ENCODE results near the gene TMCO1.

DNA sequence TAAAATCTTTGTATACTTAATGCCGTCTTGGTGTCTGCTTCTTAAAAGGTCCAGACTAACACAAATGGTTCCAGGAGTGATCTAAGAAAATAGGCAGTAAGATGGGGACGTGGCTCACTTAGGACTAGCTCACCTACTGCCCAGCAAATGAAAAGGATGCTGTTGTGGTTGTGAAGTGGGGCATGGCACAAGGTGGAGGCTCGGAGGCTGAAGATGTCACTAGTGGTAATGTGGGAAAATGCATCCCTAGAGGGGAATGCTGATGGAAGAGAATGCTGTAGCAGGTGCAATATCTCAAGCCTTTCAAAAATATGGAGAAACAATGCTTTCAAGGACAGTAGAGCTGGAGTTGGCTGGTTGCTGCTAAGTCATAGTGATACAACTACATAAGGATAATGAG is 47.5 kb upstream of the TMCO1 start:
- TF ChIP-seq SNAI2 (CRISPR knock-in tag; IDR thresholded peaks at IDR 0.05) (no peak), ISL1 (CRISPR knock-in tag; IDR thresholded peaks at IDR 0.05) (no peak), ZFP30 (CRISPR knock-in tag; IDR thresholded peaks at IDR 0.05) (no peak), TCF4 (CRISPR knock-in tag; IDR thresholded peaks at IDR 0.05; ENCODE audit: borderline replicate concordance) (no peak), ARNTL (CRISPR knock-in tag; IDR thresholded peaks at IDR 0.05; ENCODE audit: borderline replicate concordance, low read depth) (no peak), BACH2 (CRISPR knock-in tag; IDR thresholded peaks at IDR 0.05; ENCODE audit: borderline replicate concordance) (no peak), ESRRG (CRISPR knock-in tag; IDR thresholded peaks at IDR 0.05) (no peak)
- TF ChIP-seq, protein P1, sequence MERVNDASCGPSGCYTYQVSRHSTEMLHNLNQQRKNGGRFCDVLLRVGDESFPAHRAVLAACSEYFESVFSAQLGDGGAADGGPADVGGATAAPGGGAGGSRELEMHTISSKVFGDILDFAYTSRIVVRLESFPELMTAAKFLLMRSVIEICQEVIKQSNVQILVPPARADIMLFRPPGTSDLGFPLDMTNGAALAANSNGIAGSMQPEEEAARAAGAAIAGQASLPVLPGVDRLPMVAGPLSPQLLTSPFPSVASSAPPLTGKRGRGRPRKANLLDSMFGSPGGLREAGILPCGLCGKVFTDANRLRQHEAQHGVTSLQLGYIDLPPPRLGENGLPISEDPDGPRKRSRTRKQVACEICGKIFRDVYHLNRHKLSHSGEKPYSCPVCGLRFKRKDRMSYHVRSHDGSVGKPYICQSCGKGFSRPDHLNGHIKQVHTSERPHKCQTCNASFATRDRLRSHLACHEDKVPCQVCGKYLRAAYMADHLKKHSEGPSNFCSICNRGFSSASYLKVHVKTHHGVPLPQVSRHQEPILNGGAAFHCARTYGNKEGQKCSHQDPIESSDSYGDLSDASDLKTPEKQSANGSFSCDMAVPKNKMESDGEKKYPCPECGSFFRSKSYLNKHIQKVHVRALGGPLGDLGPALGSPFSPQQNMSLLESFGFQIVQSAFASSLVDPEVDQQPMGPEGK (CRISPR knock-in tag; IDR thresholded peaks at IDR 0.05; ENCODE audit: borderline replicate concordance) = no peak
- TF ChIP-seq, protein P2, sequence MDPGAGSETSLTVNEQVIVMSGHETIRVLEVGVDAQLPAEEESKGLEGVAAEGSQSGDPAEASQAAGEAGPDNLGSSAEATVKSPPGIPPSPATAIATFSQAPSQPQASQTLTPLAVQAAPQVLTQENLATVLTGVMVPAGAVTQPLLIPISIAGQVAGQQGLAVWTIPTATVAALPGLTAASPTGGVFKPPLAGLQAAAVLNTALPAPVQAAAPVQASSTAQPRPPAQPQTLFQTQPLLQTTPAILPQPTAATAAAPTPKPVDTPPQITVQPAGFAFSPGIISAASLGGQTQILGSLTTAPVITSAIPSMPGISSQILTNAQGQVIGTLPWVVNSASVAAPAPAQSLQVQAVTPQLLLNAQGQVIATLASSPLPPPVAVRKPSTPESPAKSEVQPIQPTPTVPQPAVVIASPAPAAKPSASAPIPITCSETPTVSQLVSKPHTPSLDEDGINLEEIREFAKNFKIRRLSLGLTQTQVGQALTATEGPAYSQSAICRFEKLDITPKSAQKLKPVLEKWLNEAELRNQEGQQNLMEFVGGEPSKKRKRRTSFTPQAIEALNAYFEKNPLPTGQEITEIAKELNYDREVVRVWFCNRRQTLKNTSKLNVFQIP (CRISPR knock-in tag; IDR thresholded peaks at IDR 0.05; ENCODE audit: borderline replicate concordance, low read depth) = no peak
